HUDEP-2 (cell line): ENCODE measurements around the gene HDAC11.

Experiments used
- DNase-seq, 76 experiments: peaks; one replicate each; lab custom pipeline; 2025; ENCODE audit not compliant: unreplicated experiment in 76 of 76; lab: John Stamatoyannopoulos, UW

The HDAC11 gene

DNA sequence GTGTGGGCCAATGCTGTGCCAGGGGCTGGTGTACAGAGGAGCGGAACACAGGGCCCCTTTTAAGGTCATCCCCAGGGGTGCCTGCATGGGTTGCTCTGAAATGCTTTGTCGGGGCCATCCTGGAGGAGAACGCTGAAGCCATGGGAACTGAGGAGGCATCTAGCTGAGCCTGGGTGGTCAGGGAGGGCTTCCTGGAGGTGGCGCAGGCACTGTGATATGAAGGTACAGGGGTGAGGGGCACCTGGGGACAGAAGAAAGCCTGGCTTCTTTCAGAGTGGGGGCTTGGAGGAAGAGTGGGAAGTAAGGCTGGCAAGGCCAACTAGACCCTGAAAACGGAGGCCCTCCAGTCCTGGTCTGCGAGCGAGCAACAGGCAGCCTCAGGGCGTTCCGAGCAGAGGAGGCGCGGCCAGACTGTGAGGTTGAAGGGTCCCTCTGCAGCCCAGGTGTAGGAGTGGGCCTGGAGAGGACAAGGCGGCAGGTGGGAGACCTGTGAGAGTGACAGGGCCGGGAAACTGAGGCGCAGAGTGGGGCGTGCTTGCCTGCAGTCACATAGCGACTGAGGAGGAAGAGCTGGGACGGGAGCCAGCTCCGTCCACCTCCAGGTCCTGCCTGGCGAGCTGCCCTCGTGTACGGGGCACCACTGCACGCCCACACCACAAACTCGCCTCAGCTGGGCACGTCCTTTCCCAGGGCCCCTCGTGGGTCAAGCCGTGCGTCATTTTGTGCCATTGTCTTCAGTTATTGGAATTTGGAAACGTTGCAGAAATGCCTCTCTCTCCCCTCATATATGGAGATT lies 72.9 kb downstream of the HDAC11 start:
- DNase-seq, result no peak

DNA sequence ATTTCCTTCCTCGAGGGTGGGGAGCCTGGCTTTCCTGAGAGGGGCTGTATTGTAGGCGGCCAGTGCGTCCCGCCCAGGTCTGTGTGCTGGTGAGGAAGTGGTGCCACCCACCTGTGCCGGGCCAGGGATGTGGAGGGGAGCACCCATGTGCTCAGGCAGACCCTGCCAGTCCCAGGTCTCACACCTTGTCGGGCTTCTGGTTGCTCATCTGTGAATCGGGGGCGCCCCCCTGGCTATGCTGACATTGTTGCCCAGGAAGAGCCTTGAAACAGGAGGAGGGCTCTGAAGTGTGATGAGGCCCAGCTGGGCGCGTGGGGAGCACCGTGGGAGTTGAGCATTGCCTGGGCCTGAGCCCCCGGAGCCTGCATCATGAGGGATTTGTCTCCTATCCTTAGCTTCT lies 73.6 kb downstream of the HDAC11 start:
- DNase-seq, result no peak

DNA sequence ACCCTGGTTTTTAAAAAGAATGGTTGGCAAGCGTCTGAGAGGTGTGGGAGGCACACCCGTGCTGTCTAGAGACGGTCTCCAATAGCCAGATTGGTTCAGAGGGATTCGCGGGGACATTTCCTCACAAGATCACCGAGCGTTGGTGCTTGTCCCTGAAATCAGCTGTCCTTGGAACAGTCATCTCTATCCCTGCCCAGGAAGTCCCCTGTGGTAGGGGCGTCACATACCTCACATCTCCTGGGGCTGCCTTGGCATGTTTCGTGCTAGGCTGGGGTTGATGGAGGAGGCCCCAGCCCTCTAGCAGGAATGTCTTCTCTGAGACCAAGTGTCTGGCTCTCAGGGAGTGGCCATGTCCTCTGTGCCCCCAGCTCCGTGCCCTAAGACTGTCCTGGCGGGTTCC lies 75.6 kb downstream of the HDAC11 start:
- no peak for DNase-seq
